Measurements from ENCODE around the gene ACVR1. TPM values are rescaled to one million over a fixed set of nuclear protein-coding genes. Genes with fewer than 3 reads are reported as not detected.

Gene ACVR1
- total RNA-seq: 20.3 and 28.2 TPM in 2 replicates

GRCh38 chr2:157876066-157876785 lies at the start of gene ACVR1:
Gene ACVR1 (minus strand): TSS chr2:157876330. CDS start chr2:157799493, 76,837 bp downstream.

Other genes with a start within 250 kb of the ACVR1 start
- 0.58 and 0.85 TPM in 2 replicates for gene ACVR1C, start 247.5 kb downstream of the ACVR1 start, total RNA-seq
- gene UPP2, start 225.5 kb upstream of the ACVR1 start, total RNA-seq: 0.28 TPM in 1 of 2 replicates, not detected in the other

All from regular cardiac myocyte (primary cell).